Right lobe of liver (tissue), 4 donors: ENCODE measurements around the gene RSAD1.

Experiments
- POLR2A ChIP-seq: fragments of 450-650 bp; IDR thresholded peaks from one replicate; pipeline ENCODE4 v1.6.1; 2017; ENCODE audit warnings: antibody characterized with exemption, mild to moderate bottlenecking
- TF ChIP-seq, protein P1 (sequence below), 4 donors: fragments of 200-600 bp in 3 of 4; fragments of 450-650 bp in 1 of 4; IDR thresholded peaks; one replicate each; pipeline versions ENCODE4 v1.5.1 to v1.8.0; 2016 to 2022; ENCODE audit warnings: antibody characterized with exemption in 4 of 4, mild to moderate bottlenecking in 2 of 4
- donor health status: DM: no; HTN: no; CAD: no.
- donor health status: DM: no; HTN: no; CAD: no.
- donor health status: DM: no; HTN: yes; CAD: no.

DNA sequence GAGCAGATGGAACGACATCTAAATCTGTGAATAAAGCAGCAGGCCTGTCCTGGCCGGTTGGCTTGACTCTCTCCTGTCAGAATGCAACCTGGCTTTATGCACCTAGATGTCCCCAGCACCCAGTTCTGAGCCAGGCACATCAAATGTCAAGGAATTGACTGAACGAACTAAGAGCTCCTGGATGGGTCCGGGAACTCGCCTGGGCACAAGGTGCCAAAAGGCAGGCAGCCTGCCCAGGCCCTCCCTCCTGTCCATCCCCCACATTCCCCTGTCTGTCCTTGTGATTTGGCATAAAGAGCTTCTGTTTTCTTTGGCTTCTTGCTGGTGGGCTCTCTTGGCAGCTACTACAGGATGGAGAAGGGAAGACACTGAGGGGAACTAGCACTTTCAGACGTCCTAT, 4.1 kb upstream of the RSAD1 start:
- TF ChIP-seq, protein P1, sequence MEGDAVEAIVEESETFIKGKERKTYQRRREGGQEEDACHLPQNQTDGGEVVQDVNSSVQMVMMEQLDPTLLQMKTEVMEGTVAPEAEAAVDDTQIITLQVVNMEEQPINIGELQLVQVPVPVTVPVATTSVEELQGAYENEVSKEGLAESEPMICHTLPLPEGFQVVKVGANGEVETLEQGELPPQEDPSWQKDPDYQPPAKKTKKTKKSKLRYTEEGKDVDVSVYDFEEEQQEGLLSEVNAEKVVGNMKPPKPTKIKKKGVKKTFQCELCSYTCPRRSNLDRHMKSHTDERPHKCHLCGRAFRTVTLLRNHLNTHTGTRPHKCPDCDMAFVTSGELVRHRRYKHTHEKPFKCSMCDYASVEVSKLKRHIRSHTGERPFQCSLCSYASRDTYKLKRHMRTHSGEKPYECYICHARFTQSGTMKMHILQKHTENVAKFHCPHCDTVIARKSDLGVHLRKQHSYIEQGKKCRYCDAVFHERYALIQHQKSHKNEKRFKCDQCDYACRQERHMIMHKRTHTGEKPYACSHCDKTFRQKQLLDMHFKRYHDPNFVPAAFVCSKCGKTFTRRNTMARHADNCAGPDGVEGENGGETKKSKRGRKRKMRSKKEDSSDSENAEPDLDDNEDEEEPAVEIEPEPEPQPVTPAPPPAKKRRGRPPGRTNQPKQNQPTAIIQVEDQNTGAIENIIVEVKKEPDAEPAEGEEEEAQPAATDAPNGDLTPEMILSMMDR (IDR thresholded peaks at IDR 0.05) = no peak
- TF ChIP-seq POLR2A = no peak
